Endothelial cell (in vitro differentiated cells): ENCODE measurements around the gene CHST11. TPM values are rescaled to one million over a fixed set of nuclear protein-coding genes. Genes with fewer than 3 reads are reported as not detected.

Source experiments
- DNase-seq: peaks from one replicate; pipeline ENCODE4 v3.0.0; 2021; ENCODE audit warnings: low spot score
- H3K27ac Mint-ChIP-seq: one replicate; pipeline ENCODE4 v1.8.0; 2021; ENCODE audit warnings: mixed read lengths, inconsistent platforms; ENCODE audit not compliant: unreplicated experiment
- H3K27me3 Mint-ChIP-seq: one replicate; pipeline ENCODE4 v1.8.0; 2021; ENCODE audit warnings: mild to moderate bottlenecking, moderate library complexity, mixed read lengths, inconsistent platforms; ENCODE audit not compliant: unreplicated experiment
- H3K36me3 Mint-ChIP-seq: one replicate; pipeline ENCODE4 v1.8.0; 2021; ENCODE audit warnings: mild to moderate bottlenecking, low read depth, mixed read lengths, inconsistent platforms; ENCODE audit not compliant: unreplicated experiment
- H3K4me1 Mint-ChIP-seq: one replicate; pipeline ENCODE4 v1.8.0; 2021; ENCODE audit warnings: mild to moderate bottlenecking, mixed read lengths, inconsistent platforms; ENCODE audit not compliant: unreplicated experiment
- H3K4me3 Mint-ChIP-seq: one replicate; pipeline ENCODE4 v1.8.0; 2021; ENCODE audit warnings: mild to moderate bottlenecking, mixed read lengths, inconsistent platforms; ENCODE audit not compliant: unreplicated experiment
- H3K9me3 Mint-ChIP-seq: one replicate; pipeline ENCODE4 v1.8.0; 2021; ENCODE audit warnings: mixed read lengths, inconsistent platforms; ENCODE audit not compliant: unreplicated experiment
- CTCF ChIP-seq: fragments of 200-600 bp; sonication (generic); IDR thresholded peaks from one replicate; pipeline ENCODE4 v1.5.0; 2021; ENCODE audit warnings: antibody characterized with exemption; ENCODE audit not compliant: unreplicated experiment
- total RNA-seq: library from RNA; stranded (reverse); fragmentation: NEBNext Ultra II Directional; extraction: Animal tissue kit (Norgen Biotek cat#: 25700); gene quantifications from one replicate; pipeline ENCODE4 v1.2.1, GENCODE V29; 2021; ENCODE audit not compliant: unreplicated experiment

Gene CHST11
- total RNA-seq, 1 donor from 2014 or later = 11.8 TPM

GRCh38 chr12:104535369-104535768 lies 78.6 kb downstream of the CHST11 start:
- H3K27ac Mint-ChIP-seq = no peak overlapping the region
- H3K27me3 Mint-ChIP-seq = peaks cover 6% of the 10 kb centered on the region

GRCh38 chr12:104536841-104537240 lies 80.1 kb downstream of the CHST11 start:
- no peak for TF ChIP-seq CTCF
- Mint-ChIP-seq H3K4me3 (no peak overlapping the region), H3K27me3 (peaks cover 6% of the 10 kb centered on the region), H3K27ac (no peak overlapping the region), H3K9me3 (no peaks in the 10 kb centered on the region), H3K36me3 (no peaks in the 10 kb centered on the region), H3K4me1 (peaks cover 6% of the 10 kb centered on the region)
- DNase-seq = no peak

More at GRCh38 chr12:104535369-104535768, 78.6 kb downstream of the CHST11 start:
- Mint-ChIP-seq H3K9me3 (no peaks in the 10 kb centered on the region), H3K4me1 (peaks cover 6% of the 10 kb centered on the region), H3K4me3 (no peak overlapping the region), H3K36me3 (no peaks in the 10 kb centered on the region)
- no peak for DNase-seq
- no peak for TF ChIP-seq CTCF

GRCh38 chr12:104538056-104538455 lies 81.3 kb downstream of the CHST11 start:
- no peaks in the 10 kb centered on the region for H3K36me3 Mint-ChIP-seq
- H3K9me3 Mint-ChIP-seq = no peaks in the 10 kb centered on the region
- H3K27ac Mint-ChIP-seq = no peak overlapping the region

GRCh38 chr12:104538891-104539462 lies 82.2 kb downstream of the CHST11 start:
- no peak for TF ChIP-seq CTCF
- Mint-ChIP-seq H3K27ac (no peak overlapping the region), H3K36me3 (no peaks in the 10 kb centered on the region), H3K4me1 (peaks cover 6% of the 10 kb centered on the region), H3K4me3 (no peak overlapping the region), H3K27me3 (peaks cover 6% of the 10 kb centered on the region), H3K9me3 (no peaks in the 10 kb centered on the region)
- DNase-seq = no peak

More at GRCh38 chr12:104538056-104538455, 81.3 kb downstream of the CHST11 start:
- peaks cover 6% of the 10 kb centered on the region for H3K4me1 Mint-ChIP-seq
- DNase-seq = no peak
- H3K4me3 Mint-ChIP-seq = no peak overlapping the region
- TF ChIP-seq CTCF = no peak
- H3K27me3 Mint-ChIP-seq = peaks cover 6% of the 10 kb centered on the region

GRCh38 chr12:104544836-104545235 lies 88.1 kb downstream of the CHST11 start:
- Mint-ChIP-seq H3K9me3 (no peaks in the 10 kb centered on the region), H3K27me3 (peaks cover 6% of the 10 kb centered on the region), H3K4me1 (peaks cover 17% of the 10 kb centered on the region), H3K27ac (no peak overlapping the region), H3K4me3 (no peak overlapping the region), H3K36me3 (peaks cover 3% of the 10 kb centered on the region)
- no peak for DNase-seq
- no peak for TF ChIP-seq CTCF
